HG02610 (cell line): Measurements from ENCODE around the gene DNAH11.
A peak's percentile ranks its signal among the peaks of the same experiment; 100 is the strongest.
"Not testable (repeated sequence)": the region's sequence is repeated elsewhere in the genome, so short reads cannot be mapped to it uniquely, and the experiment has no call there.

Experiments used
- ATAC-seq: cut with Tn5 transposase; IDR thresholded peaks from one replicate; pipeline ENCODE4 v1.9.1; 2021; ENCODE audit warnings: mild to moderate bottlenecking, moderate library complexity; ENCODE audit not compliant: unreplicated experiment

DNAH11 gene

DNA sequence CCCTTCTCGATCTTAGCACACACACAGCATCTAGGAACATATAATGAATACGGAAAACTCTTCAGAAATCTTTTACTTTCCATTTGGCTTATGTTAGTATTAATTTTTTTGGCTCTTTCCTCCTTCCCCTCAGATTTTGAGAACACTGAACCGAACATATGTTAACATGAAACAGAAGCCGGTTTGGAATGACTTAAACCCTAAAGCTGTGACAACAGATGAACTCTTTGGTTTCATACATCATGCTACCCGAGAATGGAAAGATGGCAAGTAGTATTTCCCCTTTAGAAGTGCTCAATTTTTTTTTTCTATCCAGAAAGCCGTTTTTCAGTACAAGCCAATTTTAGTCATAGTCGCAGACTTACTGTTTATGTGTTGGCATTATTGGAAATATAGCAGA is 164.7 kb downstream of the DNAH11 start:
- ATAC-seq, result no peak

DNA sequence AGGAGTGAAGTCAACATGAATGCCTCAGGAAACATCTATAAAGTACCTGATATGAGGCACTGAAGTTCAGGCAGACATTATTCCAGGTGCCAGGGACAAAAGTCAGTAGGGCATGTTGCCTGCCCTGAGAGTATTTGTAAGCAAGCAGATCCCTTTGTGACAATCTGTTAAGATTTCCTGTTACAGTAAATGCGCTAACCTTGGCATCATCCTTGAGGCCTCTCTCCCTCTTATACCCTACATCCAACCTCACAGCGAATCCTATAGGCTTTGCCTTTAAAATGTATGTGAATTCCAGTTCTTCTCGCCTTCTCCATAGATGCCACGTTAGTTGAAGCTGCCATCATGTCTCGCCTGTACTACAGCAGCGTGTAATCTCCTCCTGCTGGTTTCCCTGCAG is 165.3 kb downstream of the DNAH11 start:
- ATAC-seq, result no peak

DNA sequence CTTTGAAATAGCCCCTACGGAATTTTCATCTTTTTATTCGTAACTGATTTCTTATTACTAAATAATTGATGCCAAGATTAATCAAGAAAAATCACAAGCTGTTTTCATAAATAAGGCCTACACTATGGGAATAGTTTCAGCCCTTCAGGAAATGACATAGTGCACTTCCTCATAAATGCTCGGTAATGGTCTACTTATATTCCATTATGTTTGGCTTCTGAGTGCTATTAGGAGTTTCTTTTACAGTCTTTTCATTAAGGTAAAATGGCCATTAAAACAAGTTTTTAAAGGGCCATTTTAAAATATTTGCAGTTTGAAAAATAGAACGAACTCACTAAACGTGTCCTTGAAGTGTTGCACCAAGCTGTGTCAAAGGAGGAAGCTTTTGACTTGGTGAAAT is 174.5 kb downstream of the DNAH11 start:
- ATAC-seq, result no peak

DNA sequence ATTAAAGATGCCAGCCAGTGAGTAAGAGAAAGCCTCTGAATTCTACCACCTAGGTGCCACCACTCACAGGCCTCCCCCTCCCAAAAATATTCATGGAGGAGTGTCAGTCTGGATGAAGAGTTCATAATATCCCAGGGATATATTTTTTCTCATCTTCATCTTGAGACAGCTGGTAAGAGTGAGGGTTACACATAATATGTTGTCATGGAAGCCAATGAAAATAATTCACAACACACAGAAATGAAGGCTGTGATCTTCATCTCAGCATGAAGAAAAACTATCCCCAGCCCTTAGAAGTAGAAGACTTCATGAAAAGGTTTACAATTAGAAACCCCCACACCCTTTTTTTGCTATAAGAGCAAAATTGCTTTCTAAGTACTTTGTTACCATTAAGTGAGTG is 175.6 kb downstream of the DNAH11 start:
- ATAC-seq, result no peak

DNA sequence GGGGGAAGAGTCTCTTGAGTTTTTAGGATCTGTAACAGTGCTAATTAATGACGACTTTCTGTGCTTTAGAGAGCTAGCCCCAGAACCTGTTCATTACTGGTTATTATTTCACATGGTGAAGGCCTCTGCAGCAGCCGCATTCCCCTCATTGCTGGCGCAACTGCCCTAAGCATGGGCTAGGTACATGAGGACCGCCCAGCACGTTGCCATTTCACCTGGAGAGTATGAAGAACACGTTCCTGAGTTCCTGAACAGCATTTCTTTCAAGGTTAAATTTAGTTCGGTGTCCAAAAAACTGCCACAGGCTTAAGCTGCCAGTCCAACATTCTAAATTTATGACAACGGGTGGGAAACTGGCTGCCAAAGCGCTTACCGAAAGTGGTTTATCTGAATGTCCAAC is 177.0 kb downstream of the DNAH11 start:
- ATAC-seq, result no peak

DNA sequence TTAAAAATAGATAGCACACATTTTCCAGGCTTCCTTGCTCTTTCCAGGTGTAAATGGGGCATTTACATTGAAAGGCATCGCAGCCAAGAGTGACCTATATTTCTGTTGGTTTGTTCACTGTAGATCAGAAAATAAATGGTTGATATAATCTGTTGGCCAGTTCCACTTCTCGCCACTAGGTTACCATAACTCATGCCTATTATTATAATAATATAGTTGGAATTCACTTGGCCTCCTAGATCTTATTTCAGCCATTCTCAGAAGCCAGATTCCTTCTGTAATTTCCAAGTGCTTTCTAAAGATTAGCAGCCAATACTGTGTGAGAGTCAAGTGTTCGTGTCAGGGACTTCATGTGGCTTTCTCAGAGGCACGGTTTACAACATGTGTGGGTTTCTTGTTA is 179.5 kb downstream of the DNAH11 start:
- ATAC-seq, result no peak

DNA sequence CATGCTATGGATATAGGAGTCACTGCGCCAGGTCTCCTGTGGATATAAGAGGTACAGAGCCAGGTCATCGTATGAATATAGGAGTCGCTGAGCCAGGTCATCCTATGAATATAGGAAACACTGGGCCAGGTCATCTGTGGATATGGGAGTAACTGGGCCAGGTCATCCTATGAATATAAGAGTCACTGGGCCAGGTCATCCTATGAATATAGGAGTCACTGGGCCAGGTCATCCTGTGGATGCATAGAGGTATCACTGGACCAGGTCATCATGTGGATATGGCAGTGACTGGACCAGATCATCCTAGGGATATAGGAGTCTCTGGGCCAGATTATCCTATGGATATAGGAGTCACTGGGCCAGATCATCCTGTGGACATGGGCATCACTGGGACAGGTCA is 181.7 kb downstream of the DNAH11 start:
- ATAC-seq, result no peak

DNA sequence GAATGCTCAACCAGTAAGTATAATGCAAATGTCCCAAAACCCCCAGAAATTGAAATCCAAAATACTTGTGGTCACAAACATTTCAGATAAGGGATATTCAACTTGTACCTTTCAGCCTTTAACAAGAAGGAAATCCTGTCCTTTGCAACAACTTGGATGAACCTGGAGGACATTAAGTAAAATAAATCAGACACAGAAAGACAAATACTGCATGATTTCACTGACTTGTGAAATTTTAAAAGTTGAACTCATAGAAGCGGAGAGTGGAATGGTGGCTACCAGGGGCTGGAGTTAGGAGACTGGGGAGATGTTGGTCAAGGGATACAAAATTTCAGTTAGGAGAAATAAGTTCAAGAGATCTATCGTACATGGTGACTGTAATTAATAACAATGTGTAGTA is 187.6 kb downstream of the DNAH11 start:
- no peak for ATAC-seq

DNA sequence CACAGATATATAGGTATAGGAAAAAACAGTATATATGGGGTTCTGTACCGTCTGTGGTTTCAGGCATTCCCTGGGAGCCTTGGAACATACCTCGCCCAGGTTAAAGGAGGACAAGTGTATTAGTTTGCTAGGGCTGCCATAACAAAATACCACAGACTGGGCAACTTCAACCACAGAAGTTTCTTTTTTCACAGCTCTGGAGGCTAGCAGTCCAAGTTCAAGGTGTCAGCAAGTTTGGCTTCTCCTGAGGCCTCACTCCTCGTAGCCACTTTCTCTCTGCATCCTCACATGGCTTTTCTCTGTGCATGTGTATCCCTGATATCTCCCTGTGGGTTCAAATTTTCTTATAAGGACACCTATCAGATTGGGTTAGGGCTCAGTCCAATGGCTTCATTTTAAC is 189.1 kb downstream of the DNAH11 start:
- ATAC-seq, result no peak

DNA sequence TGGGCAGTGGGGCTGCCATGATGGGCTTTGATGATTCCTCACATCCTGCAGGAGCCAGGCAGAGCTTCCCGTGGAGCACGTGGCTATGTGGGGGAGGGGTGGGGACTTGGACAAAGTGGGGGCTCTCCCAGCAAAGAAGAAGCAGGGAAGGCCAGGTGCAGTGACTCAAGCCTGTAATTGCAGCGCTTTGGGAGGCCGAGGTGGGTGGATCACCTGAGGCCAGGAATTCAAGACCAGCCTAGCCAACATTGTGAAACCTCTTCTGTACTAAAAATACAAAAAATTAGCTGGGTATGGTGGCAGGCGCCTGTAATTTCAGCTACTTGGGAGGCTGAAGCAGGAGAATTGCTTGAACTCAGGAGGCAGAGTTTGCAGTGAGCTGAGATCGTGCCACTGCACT is 190.1 kb downstream of the DNAH11 start:
- ATAC-seq, result not testable (repeated sequence)

DNA sequence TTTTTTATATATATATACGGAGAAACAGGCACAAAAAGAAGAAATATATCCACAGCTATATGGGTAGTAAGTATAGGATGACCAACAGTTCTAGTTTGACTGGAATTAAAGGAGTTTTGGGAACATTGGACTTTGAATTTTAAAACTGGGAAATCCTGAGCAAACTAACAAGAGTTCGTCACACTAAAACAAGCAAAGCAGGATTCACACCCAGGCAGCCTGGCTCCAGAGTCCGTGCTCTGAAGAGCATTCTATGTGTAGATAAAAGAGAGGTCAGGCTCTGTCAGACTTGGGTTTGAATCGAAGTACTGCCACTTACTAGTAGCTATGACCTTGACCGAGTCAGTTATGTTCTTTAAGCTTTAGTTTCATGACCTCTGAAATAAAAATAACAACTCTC is 191.0 kb downstream of the DNAH11 start:
- no peak for ATAC-seq

DNA sequence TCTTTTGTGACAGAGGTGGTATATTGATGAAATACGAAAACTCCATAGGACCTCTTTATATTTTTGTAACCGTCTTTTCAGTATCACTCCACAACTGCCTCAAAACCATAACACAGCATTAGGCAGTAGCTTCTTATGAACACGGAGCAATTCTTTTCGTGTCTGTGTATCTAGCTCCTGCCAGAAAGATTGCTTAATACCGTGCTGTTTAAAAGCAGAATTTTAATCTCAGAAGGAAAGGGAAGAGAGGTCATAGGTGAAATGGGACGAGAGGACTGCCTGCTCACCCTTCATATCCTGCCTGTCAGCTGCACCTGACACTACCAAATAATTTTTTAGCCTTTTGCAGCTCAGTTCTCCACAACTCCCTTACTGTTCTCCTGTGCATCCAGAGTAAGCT is 200.7 kb downstream of the DNAH11 start:
- ATAC-seq, result no peak

DNA sequence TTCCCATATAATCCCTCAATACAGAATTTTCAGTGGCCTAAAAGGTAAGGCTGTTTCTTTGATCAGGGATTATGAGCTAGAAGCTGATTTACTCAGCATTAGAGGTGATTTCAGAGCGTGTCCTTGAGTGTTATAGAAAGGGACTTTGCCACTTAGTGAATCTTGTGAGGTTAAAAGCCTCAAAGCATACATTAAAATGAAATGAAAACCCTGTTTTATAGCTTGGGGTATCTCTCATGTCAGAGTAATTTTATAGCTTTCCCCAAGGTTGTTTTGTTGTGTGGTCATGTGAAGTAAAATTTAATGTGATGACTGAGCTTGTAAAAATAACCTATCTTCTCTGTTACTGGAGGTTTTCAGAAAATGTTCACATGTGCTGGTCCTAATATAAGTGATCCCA is 204.1 kb downstream of the DNAH11 start:
- no peak for ATAC-seq

DNA sequence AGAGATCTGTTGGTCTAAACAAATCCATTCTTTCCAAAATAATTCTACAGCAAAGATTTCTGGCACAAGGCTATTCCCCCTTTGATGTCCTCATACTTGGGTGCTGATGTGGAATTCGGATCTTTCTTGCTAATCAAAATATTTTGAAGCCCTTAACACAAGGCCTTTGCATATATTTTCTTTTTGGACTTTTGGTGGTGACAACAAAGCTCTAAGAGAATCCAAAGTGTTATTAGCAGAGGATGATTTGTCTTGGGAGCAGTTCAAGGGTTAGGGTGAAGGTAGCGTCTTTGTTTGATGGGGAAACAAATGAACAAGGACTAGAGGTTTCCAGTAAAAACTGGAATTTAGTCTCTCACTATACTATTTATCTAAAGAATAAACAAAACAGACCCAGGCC is 205.0 kb downstream of the DNAH11 start:
- ATAC-seq, result no peak

DNA sequence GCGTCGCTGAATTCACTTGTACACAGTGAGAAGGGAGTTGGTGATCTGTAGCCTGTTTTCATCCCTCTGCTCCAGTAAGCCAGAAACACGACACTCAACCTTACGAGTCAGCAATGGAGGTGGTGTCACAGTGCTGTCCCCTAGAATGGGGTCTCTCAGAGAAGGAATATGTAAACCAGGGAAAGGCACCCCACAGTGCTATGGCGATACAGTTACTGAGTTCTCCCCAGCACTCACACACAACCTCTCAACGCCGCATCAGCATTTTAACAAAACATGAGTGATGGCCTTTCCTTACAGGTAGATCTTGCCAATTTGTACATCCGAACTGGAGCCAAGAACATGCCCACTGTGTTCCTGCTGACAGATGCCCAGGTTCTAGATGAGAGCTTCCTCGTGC is 206.5 kb downstream of the DNAH11 start:
- ATAC-seq, result no peak

DNA sequence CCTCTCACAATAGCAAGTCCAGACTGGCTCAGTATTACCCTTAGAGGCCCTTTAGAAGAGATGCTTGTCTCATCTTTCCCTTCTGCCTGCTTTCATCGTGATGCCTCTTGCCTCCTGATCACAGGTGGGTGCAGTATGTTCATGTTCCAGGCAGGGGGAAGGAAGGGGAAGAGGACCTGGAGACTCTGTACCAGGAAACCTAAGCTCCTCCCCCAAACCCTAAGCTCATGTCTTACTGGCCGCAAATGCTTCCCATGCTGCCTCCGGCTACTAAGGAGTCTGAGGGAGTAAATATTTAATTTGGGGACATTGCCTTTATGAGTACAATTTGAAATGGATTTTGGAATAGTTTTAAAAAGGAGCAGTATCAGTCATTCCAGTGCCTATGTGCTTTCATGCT is 210.2 kb downstream of the DNAH11 start:
- ATAC-seq, result no peak

DNA sequence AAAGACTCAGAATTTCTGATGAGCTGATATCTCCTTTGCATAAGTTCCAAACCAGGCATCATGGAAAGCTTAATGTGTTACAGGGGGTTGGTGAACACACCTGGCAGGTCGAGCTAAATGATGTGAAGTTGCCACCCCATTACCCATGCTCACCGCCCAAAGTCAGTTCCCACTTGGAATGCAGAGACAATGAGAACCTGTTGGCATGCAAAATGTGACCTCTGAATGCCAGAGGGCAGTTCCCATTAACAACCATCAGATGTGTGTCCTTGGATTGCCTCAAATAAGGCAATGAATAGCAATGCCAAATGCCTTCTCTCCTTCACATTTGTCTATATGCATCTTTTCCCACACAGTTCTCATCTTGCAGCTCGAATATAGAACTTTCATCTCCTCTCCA is 212.1 kb downstream of the DNAH11 start:
- ATAC-seq, result no peak

DNA sequence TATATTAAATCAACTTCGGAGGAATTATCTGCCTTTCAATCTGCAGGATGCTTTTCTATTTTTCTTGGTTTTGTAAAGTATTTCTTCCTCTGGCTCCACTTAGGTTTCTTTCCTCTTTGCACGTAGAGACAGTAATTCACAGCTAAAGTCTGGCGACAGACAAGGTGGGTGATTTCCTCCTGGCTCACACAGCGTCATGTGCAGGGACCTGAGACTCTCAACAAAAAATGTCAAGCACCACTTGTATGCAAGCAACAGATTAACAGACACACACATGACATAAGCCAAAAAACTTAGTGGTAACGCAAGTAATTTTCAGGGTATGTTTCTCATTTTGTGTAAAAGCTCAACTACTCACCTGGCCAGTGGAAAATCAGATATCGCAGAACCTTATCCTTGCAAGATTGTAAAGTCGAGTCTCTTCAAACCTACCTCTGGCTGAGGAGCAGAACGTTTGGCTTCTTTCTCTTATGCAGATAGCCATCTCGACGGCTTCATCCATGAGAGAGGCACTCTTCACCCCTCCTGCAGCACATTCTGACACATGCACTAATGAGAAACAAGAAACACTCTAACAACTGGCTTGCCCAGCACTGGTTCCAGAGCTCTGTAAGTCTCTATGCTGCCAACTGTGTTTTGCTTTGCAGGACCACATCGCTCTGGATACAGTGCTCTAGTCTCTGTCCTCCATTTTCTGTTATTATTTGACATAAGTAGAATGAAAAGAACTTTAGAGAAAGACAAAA is 214.9 kb downstream of the DNAH11 start:
- no peak for ATAC-seq

DNA sequence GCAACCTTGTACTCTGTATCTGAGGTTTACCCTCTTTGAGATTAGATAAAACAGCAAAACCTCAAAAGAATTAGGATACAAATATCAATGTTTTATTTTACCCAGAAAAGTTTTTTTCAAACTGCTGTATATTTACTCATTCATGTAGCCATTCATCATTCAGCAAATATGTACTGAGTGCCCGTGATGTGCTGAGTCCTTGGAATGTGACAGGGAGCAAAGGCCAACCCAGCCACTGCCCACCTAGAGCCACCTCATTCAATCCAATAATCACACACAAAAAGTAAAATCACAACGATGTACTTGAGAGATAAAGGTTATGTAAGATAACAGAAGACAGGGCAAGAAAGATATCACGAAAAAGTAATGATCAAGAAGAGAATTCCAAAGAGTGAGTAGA is 215.4 kb downstream of the DNAH11 start:
- ATAC-seq, result no peak

DNA sequence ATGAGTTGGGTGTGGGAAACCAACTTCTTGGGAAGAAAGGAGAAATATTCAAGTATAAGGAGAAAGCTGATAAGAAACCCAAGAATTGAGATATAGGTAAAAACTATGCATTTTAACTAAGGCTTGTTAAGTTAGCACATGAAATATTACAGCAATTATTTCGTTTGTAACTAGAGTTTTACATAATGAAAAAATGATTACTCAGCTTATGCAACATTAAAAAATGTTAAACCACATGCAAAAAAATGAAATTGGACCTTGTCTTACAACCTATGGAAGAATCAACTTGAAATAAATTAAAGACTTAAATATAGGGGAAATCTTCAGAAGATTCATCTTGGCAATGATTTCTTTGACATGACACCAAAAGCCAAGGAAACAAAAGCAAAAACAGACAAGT is 219.6 kb downstream of the DNAH11 start:
- ATAC-seq, result no peak

DNA sequence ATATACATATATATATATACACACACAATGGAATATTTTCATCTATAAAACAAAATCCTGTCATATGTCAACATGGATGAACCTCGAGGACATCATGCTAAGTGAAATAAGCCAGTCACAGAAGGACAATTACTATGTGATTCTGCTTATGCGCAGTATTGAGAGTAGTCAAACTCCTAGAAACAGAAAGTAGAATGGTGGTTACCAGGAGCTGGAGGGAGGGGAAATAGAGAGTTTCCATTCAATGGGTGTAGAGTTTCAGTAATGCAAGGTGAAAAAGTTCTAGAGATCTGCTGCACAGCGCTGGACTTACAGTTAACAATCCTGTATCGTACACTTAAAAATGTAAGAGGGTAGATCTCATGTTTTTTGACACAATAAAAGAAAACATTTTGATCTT is 221.0 kb downstream of the DNAH11 start:
- no peak for ATAC-seq

DNA sequence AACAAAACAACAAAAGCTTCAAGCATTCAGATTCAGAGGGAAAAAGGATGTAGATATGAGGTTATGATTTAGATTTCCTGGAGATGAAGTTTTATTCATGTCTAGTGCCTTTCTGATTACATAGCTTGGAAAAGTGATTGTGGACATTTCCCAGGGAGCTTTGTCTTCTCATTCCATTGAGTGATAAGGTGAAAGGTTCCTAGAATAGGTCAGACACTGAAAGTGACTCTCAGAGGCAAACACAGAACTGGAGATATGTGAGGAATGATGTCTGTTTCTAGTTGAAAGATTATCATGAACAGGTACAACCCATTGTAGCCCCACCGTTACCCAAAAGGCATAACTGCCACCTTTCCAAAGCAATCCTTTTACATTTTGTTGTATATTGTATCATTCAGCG is 223.4 kb downstream of the DNAH11 start:
- ATAC-seq, result no peak

DNA sequence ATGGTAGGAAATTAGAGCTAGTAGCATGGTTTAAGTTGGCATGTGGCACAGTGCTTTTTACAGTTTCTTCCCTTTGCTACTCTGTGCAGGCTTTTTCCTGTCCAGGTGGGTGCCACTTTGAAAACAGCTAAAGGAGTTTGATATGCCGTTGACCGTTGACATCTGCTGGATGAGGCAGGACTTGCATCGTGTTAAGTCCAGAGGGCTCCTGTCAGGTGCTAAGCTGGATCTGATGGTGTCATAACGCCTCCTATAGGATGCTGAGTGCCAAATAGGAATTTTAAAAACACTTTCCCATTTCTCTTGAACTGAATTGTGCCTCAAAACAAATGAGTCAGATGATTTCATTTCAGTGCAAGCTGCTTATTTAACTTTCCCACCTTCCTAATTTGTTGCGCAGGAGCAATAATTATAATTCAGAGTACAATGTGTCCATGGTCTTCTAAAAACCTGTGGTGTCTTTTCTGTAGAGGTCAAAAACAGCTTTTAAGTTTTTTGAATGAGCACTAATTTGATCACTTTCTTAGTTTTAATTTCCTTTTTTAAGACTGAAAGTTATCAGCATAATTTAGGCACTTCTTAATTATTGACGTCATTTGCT is 224.6 kb downstream of the DNAH11 start:
- ATAC-seq, result peak; percentile 82
